ENCODE data around the gene BTBD10. TPM values are rescaled to one million over a fixed set of nuclear protein-coding genes. Genes with fewer than 3 reads are reported as not detected.

The BTBD10 gene
- total RNA-seq, 1 donor from 2014 or later: 21.9 TPM

DNA sequence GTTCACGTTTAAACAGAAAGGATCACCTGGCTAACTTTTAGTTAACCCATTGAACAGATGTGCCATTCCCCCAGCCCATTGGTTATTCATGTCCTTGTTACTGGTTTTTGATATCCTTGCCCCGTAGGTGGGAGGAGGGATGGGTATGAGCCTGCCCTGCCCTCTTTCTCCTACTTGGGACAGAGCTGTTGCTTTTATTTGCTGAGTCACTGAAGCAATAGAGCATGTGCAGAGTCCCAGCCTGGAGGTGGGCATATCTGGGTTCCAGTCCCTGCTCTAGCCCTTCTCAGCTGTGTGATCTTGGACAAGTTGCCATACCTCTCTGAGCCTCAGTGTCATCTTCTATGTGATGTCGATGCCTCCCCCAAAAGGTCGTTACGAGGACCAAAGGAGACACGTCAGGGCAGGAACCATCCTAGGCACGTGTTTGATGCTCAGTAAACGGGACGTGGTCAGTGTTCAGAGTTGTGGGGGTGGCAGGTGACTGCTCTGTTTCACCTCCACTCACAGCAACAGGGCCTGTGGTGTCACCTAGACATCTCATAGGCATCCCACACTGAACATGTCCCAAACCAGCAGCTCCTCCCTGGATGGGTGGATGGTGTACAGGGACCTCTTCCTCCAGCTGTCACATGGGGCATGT, 124.5 kb downstream of the BTBD10 start:
- no peaks in the 10 kb centered on the region for H3K9me3 ChIP-seq
- intact Hi-C loops (cut with DNase I): no loop called here
- peak overlapping the region; percentile 37 for H3K4me3 ChIP-seq
- no peaks in the 10 kb centered on the region for H3K27me3 ChIP-seq
- no peak for DNase-seq
- TF ChIP-seq, protein P1, sequence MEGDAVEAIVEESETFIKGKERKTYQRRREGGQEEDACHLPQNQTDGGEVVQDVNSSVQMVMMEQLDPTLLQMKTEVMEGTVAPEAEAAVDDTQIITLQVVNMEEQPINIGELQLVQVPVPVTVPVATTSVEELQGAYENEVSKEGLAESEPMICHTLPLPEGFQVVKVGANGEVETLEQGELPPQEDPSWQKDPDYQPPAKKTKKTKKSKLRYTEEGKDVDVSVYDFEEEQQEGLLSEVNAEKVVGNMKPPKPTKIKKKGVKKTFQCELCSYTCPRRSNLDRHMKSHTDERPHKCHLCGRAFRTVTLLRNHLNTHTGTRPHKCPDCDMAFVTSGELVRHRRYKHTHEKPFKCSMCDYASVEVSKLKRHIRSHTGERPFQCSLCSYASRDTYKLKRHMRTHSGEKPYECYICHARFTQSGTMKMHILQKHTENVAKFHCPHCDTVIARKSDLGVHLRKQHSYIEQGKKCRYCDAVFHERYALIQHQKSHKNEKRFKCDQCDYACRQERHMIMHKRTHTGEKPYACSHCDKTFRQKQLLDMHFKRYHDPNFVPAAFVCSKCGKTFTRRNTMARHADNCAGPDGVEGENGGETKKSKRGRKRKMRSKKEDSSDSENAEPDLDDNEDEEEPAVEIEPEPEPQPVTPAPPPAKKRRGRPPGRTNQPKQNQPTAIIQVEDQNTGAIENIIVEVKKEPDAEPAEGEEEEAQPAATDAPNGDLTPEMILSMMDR (IDR thresholded peaks at IDR 0.05): no peak
- H3K36me3 ChIP-seq: no peaks in the 10 kb centered on the region
- ATAC-seq: peak; percentile 60
- peak overlapping the region; percentile 66 for H3K27ac ChIP-seq
- H3K4me1 ChIP-seq: peaks cover 30% of the 10 kb centered on the region

DNA sequence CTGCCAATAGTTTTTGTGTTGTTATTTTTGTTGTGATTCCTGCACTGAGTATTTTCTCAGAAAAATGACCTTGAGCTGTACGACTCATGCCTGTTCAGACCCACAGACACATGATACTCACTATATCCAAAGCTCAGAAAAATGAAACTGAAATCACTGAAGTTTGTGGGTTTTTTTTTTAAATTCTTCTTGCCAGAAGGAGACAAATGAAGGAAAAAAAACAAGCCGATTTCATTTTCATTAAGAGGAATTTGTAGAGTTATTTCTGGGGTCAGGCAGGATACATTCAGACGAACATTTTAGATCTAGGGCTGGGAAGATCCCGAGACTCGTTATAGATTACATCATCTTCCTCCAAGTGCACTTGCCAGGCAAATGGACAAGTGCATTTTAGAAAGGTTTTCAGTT, 125.0 kb downstream of the BTBD10 start:
- Histone ChIP-seq H3K4me3 (peak overlapping the region; percentile 37), H3K4me1 (peaks cover 35% of the 10 kb centered on the region), H3K27ac (peak overlapping the region; percentile 66), H3K9me3 (no peaks in the 10 kb centered on the region), H3K27me3 (no peaks in the 10 kb centered on the region), H3K36me3 (no peaks in the 10 kb centered on the region)
- no peak for ATAC-seq
- no peak for DNase-seq
- intact Hi-C loops (cut with DNase I): no loop called here
- TF ChIP-seq, protein P1 (IDR thresholded peaks at IDR 0.05): no peak

Other genes starting within 250 kb of the BTBD10 start
- gene BMAL1, start 185.4 kb downstream of the BTBD10 start, total RNA-seq: 18.8 TPM
- gene PTH, start 32.8 kb upstream of the BTBD10 start, total RNA-seq: not detected
- gene FAR1, start 205.4 kb upstream of the BTBD10 start, total RNA-seq: 59.7 TPM